Activated naive CD4-positive, alpha-beta T cell treated with anti-CD3 and anti-CD28 coated beads, Interleukin-2, amount 50 U/mL, for 24 hours (primary cell): ENCODE results near the gene ADCY9.

Experiments used
- H3K27ac Mint-ChIP-seq: one replicate; pipeline ENCODE4 v1.8.0; 2021; ENCODE audit warnings: mild to moderate bottlenecking, mixed read lengths
- H3K27me3 Mint-ChIP-seq: one replicate; pipeline ENCODE4 v1.8.0; 2021; ENCODE audit warnings: mixed read lengths
- H3K36me3 Mint-ChIP-seq: one replicate; pipeline ENCODE4 v1.8.0; 2021; ENCODE audit warnings: mixed read lengths
- H3K4me1 Mint-ChIP-seq: one replicate; pipeline ENCODE4 v1.8.0; 2021; ENCODE audit warnings: mixed read lengths
- H3K4me3 Mint-ChIP-seq: one replicate; pipeline ENCODE4 v1.8.0; 2021; ENCODE audit warnings: mild to moderate bottlenecking, mixed read lengths
- H3K9me3 Mint-ChIP-seq: one replicate; pipeline ENCODE4 v1.8.0; 2021; ENCODE audit warnings: mixed read lengths

Gene ADCY9

GRCh38 chr16:3999479-4000325 lies 116.5 kb downstream of the ADCY9 start:
- Mint-ChIP-seq H3K9me3 (no peaks in the 10 kb centered on the region), H3K27ac (no peak overlapping the region), H3K36me3 (no peaks in the 10 kb centered on the region), H3K4me1 (peaks cover 13% of the 10 kb centered on the region), H3K4me3 (no peak overlapping the region), H3K27me3 (no peaks in the 10 kb centered on the region)

GRCh38 chr16:3998793-3999478 lies 117.3 kb downstream of the ADCY9 start:
- Mint-ChIP-seq H3K4me3 (no peak overlapping the region), H3K4me1 (peaks cover 13% of the 10 kb centered on the region), H3K27ac (no peak overlapping the region), H3K9me3 (no peaks in the 10 kb centered on the region), H3K27me3 (no peaks in the 10 kb centered on the region), H3K36me3 (no peaks in the 10 kb centered on the region)

GRCh38 chr16:3997231-3997841 lies 118.9 kb downstream of the ADCY9 start:
- Mint-ChIP-seq H3K27me3 (no peaks in the 10 kb centered on the region), H3K9me3 (no peaks in the 10 kb centered on the region), H3K4me3 (no peak overlapping the region), H3K4me1 (peaks cover 13% of the 10 kb centered on the region), H3K36me3 (no peaks in the 10 kb centered on the region), H3K27ac (no peak overlapping the region)

- no peaks in the 10 kb centered on the region for H3K36me3 Mint-ChIP-seq
- no peak overlapping the region for H3K4me3 Mint-ChIP-seq
- H3K27ac Mint-ChIP-seq: no peak overlapping the region
- peaks cover 7% of the 10 kb centered on the region for H3K4me1 Mint-ChIP-seq
- H3K27me3 Mint-ChIP-seq: no peaks in the 10 kb centered on the region
- H3K9me3 Mint-ChIP-seq: no peaks in the 10 kb centered on the region
Observed at GRCh38 chr16:3995001-3995400, 121.2 kb downstream of the ADCY9 start.

- Mint-ChIP-seq H3K27me3 (no peaks in the 10 kb centered on the region), H3K4me1 (no peaks in the 10 kb centered on the region)
Observed at GRCh38 chr16:3993052-3993785, 123.0 kb downstream of the ADCY9 start.

GRCh38 chr16:3992297-3993051 lies 123.8 kb downstream of the ADCY9 start:
- Mint-ChIP-seq H3K27ac (no peak overlapping the region), H3K9me3 (no peaks in the 10 kb centered on the region)

More at GRCh38 chr16:3993052-3993785, 123.0 kb downstream of the ADCY9 start:
- Mint-ChIP-seq H3K9me3 (no peaks in the 10 kb centered on the region), H3K27ac (no peak overlapping the region), H3K4me3 (no peak overlapping the region), H3K36me3 (no peaks in the 10 kb centered on the region)

GRCh38 chr16:3988824-3989223 lies 127.4 kb downstream of the ADCY9 start:
- H3K9me3 Mint-ChIP-seq: no peaks in the 10 kb centered on the region
- no peaks in the 10 kb centered on the region for H3K27me3 Mint-ChIP-seq
- no peak overlapping the region for H3K4me3 Mint-ChIP-seq
- peaks cover 4% of the 10 kb centered on the region for H3K36me3 Mint-ChIP-seq
- H3K4me1 Mint-ChIP-seq: no peaks in the 10 kb centered on the region
- no peak overlapping the region for H3K27ac Mint-ChIP-seq

More at GRCh38 chr16:3992297-3993051, 123.8 kb downstream of the ADCY9 start:
- Mint-ChIP-seq H3K4me3 (no peak overlapping the region), H3K27me3 (no peaks in the 10 kb centered on the region), H3K36me3 (peaks cover 4% of the 10 kb centered on the region), H3K4me1 (no peaks in the 10 kb centered on the region)

GRCh38 chr16:3988011-3988410 lies 128.2 kb downstream of the ADCY9 start:
- Mint-ChIP-seq H3K9me3 (no peaks in the 10 kb centered on the region), H3K27me3 (no peaks in the 10 kb centered on the region), H3K4me3 (no peak overlapping the region), H3K36me3 (peaks cover 4% of the 10 kb centered on the region), H3K4me1 (peaks cover 5% of the 10 kb centered on the region), H3K27ac (no peak overlapping the region)

- Mint-ChIP-seq H3K4me3 (no peak overlapping the region), H3K27me3 (no peaks in the 10 kb centered on the region), H3K4me1 (peaks cover 8% of the 10 kb centered on the region), H3K9me3 (no peaks in the 10 kb centered on the region), H3K27ac (no peak overlapping the region), H3K36me3 (peaks cover 4% of the 10 kb centered on the region)
Observed at GRCh38 chr16:3987231-3987630, 129.0 kb downstream of the ADCY9 start.

GRCh38 chr16:3986235-3986544 lies 130.1 kb downstream of the ADCY9 start:
- H3K9me3 Mint-ChIP-seq: no peaks in the 10 kb centered on the region
- H3K4me1 Mint-ChIP-seq: peaks cover 8% of the 10 kb centered on the region
- H3K27ac Mint-ChIP-seq: no peak overlapping the region
- H3K36me3 Mint-ChIP-seq: peaks cover 4% of the 10 kb centered on the region
- no peak overlapping the region for H3K4me3 Mint-ChIP-seq
- H3K27me3 Mint-ChIP-seq: no peaks in the 10 kb centered on the region

GRCh38 chr16:3984111-3985060 lies 131.9 kb downstream of the ADCY9 start:
- Mint-ChIP-seq H3K27ac (no peak overlapping the region), H3K4me1 (peaks cover 8% of the 10 kb centered on the region), H3K36me3 (peaks cover 4% of the 10 kb centered on the region), H3K9me3 (no peaks in the 10 kb centered on the region), H3K4me3 (no peak overlapping the region), H3K27me3 (no peaks in the 10 kb centered on the region)

GRCh38 chr16:3983081-3983520 lies 133.1 kb downstream of the ADCY9 start:
- Mint-ChIP-seq H3K27ac (no peak overlapping the region), H3K36me3 (peaks cover 3% of the 10 kb centered on the region), H3K4me1 (peaks cover 8% of the 10 kb centered on the region), H3K9me3 (no peaks in the 10 kb centered on the region), H3K4me3 (no peak overlapping the region), H3K27me3 (no peaks in the 10 kb centered on the region)

GRCh38 chr16:3982216-3982615 lies 134.0 kb downstream of the ADCY9 start:
- Mint-ChIP-seq H3K36me3 (no peaks in the 10 kb centered on the region), H3K27me3 (no peaks in the 10 kb centered on the region), H3K4me3 (no peak overlapping the region), H3K27ac (no peak overlapping the region), H3K9me3 (no peaks in the 10 kb centered on the region), H3K4me1 (peaks cover 8% of the 10 kb centered on the region)
